Karpas-422 (cell line): ENCODE data around the gene GYPB. TPM values are rescaled to one million over a fixed set of nuclear protein-coding genes. Genes with fewer than 3 reads are reported as not detected.
"Not testable (repeated sequence)": the region's sequence is repeated elsewhere in the genome, so short reads cannot be mapped to it uniquely, and the experiment has no call there.

Experiments
- DNase-seq: peaks from one replicate; pipeline ENCODE4 v3.0.0-alpha.2; 2015
- H2AFZ ChIP-seq: fragments of 200-600 bp; sonication (generic); 2 replicates; pipeline ENCODE4 v1.6.1; 2014; ENCODE audit warnings: antibody characterized with exemption, low read length, mixed read lengths
- H3K27ac ChIP-seq: fragments of 200-600 bp; sonication (generic); 2 replicates; pipeline ENCODE4 v1.5.1; 2014; ENCODE audit warnings: mild to moderate bottlenecking, low read length, moderate library complexity
- H3K27me3 ChIP-seq: fragments of 200-600 bp; sonication (generic); 2 replicates; pipeline ENCODE4 v1.6.1; 2014; ENCODE audit warnings: low read length, mixed read lengths
- H3K36me3 ChIP-seq: fragments of 200-600 bp; sonication (generic); 2 replicates; pipeline ENCODE4 v1.6.1; 2014; ENCODE audit warnings: low read length, mixed read lengths; ENCODE audit not compliant: insufficient read depth
- H3K4me1 ChIP-seq: fragments of 200-600 bp; sonication (generic); 2 replicates; pipeline ENCODE4 v1.6.1; 2014; ENCODE audit warnings: mild to moderate bottlenecking, low read length, mixed read lengths
- H3K4me2 ChIP-seq: fragments of 200-600 bp; sonication (generic); 2 replicates; pipeline ENCODE4 v1.6.1; 2014; ENCODE audit warnings: low read length, low read depth, mild to moderate bottlenecking; ENCODE audit not compliant: poor library complexity, severe bottlenecking
- H3K4me3 ChIP-seq: fragments of 200-600 bp; sonication (generic); 2 replicates; pipeline ENCODE4 v1.5.1; 2014; ENCODE audit warnings: mild to moderate bottlenecking, antibody characterized with exemption, low read length, mixed read lengths
- H3K79me2 ChIP-seq: fragments of 200-600 bp; sonication (generic); 2 replicates; pipeline ENCODE4 v1.6.1; 2014; ENCODE audit warnings: mild to moderate bottlenecking, low read length, mixed read lengths
- H3K9ac ChIP-seq: fragments of 200-600 bp; sonication (generic); 2 replicates; pipeline ENCODE4 v1.6.0; 2014; ENCODE audit warnings: low read length
- H3K9me2 ChIP-seq: fragments of 200-600 bp; sonication (generic), shearing (Covaris generic); replicated peaks from 2 replicates; pipeline ENCODE4 v1.6.0; 2014; ENCODE audit warnings: mild to moderate bottlenecking, low read length, moderate library complexity; ENCODE audit not compliant: insufficient read depth
- H3K9me3 ChIP-seq: fragments of 300-700, 200-600 bp; sonication (generic); 2 replicates; pipeline ENCODE4 v1.6.1; 2014; ENCODE audit warnings: low read length, mixed read lengths
- H4K20me1 ChIP-seq: fragments of 200-600 bp; sonication (generic); 2 replicates; pipeline ENCODE4 v1.6.1; 2014; ENCODE audit warnings: mild to moderate bottlenecking, antibody characterized with exemption, low read length, low read depth; ENCODE audit not compliant: insufficient read depth
- total RNA-seq: library from RNA; depleted of rRNA; stranded (reverse); fragments of >200 nt; shearing (Covaris generic); gene quantifications from 2 replicates; pipeline ENCODE4 v1.2.3, GENCODE V29; 2014; ENCODE audit warnings: low replicate concordance; rRNA removed

GYPB gene
- total RNA-seq: not detected in 2 replicates

GRCh38 chr4:144019277-144019676, at the start of gene GYPB:
Gene GYPB (minus strand): TSS chr4:144019380. CDS start chr4:144019287, 93 bp downstream.
- H3K9me3 ChIP-seq, H3K9me2 ChIP-seq, H3K4me3 ChIP-seq, H3K27ac ChIP-seq, H3K36me3 ChIP-seq, H3K9ac ChIP-seq, DNase-seq, H3K79me2 ChIP-seq, H4K20me1 ChIP-seq, H3K4me2 ChIP-seq, H2AFZ ChIP-seq, H3K27me3 ChIP-seq, H3K4me1 ChIP-seq: not testable (repeated sequence)

- not testable (repeated sequence) for DNase-seq, H3K79me2 ChIP-seq, H3K9me2 ChIP-seq, H3K9me3 ChIP-seq, H3K27ac ChIP-seq, H3K4me1 ChIP-seq, H4K20me1 ChIP-seq, H3K36me3 ChIP-seq, H3K27me3 ChIP-seq, H3K4me3 ChIP-seq, H2AFZ ChIP-seq, H3K4me2 ChIP-seq, H3K9ac ChIP-seq
Measured at GRCh38 chr4:144061556-144061955, 42.4 kb upstream of the GYPB start.

GRCh38 chr4:144060234-144060859, 41.2 kb upstream of the GYPB start:
- H3K4me3 ChIP-seq, H3K9me2 ChIP-seq, H3K79me2 ChIP-seq, H3K4me2 ChIP-seq, H3K9me3 ChIP-seq, H2AFZ ChIP-seq, H4K20me1 ChIP-seq, H3K36me3 ChIP-seq, H3K27ac ChIP-seq, H3K27me3 ChIP-seq, DNase-seq, H3K9ac ChIP-seq, H3K4me1 ChIP-seq: not testable (repeated sequence)

GRCh38 chr4:144056800-144057199, 37.6 kb upstream of the GYPB start:
- no peak overlapping the region for H3K27ac ChIP-seq
- H3K4me2 ChIP-seq: no peak overlapping the region
- H3K4me3 ChIP-seq: no peak overlapping the region
- no peaks in the 10 kb centered on the region for H3K79me2 ChIP-seq
- no peaks in the 10 kb centered on the region for H3K4me1 ChIP-seq
- no peaks in the 10 kb centered on the region for H3K9me3 ChIP-seq
- H3K27me3 ChIP-seq: no peaks in the 10 kb centered on the region
- H3K9ac ChIP-seq: no peak overlapping the region
- no peaks in the 10 kb centered on the region for H3K9me2 ChIP-seq
- no peak for DNase-seq
- no peaks in the 10 kb centered on the region for H3K36me3 ChIP-seq
- no peak overlapping the region for H2AFZ ChIP-seq
- no peaks in the 10 kb centered on the region for H4K20me1 ChIP-seq

- DNase-seq, H3K9me2 ChIP-seq, H3K27ac ChIP-seq, H3K9me3 ChIP-seq, H3K4me3 ChIP-seq, H3K9ac ChIP-seq, H2AFZ ChIP-seq, H3K79me2 ChIP-seq, H3K27me3 ChIP-seq, H3K36me3 ChIP-seq, H3K4me1 ChIP-seq, H4K20me1 ChIP-seq, H3K4me2 ChIP-seq: not testable (repeated sequence)
Measured at GRCh38 chr4:144055336-144055735, 36.2 kb upstream of the GYPB start.

- not testable (repeated sequence) for H3K9me3 ChIP-seq, H3K4me2 ChIP-seq, H2AFZ ChIP-seq, H3K4me1 ChIP-seq, H4K20me1 ChIP-seq, H3K9me2 ChIP-seq, H3K27me3 ChIP-seq, H3K4me3 ChIP-seq, DNase-seq, H3K27ac ChIP-seq, H3K9ac ChIP-seq, H3K79me2 ChIP-seq, H3K36me3 ChIP-seq
Measured at GRCh38 chr4:144051494-144051893, 32.3 kb upstream of the GYPB start.

GRCh38 chr4:144050631-144051030, 31.5 kb upstream of the GYPB start:
- not testable (repeated sequence) for H3K27me3 ChIP-seq, H3K36me3 ChIP-seq, H3K9me3 ChIP-seq, H3K79me2 ChIP-seq, H3K9ac ChIP-seq, H4K20me1 ChIP-seq, H3K27ac ChIP-seq, H3K4me3 ChIP-seq, H3K4me2 ChIP-seq, H2AFZ ChIP-seq, DNase-seq, H3K9me2 ChIP-seq, H3K4me1 ChIP-seq

GRCh38 chr4:144049495-144050424, 30.6 kb upstream of the GYPB start:
- not testable (repeated sequence) for H3K79me2 ChIP-seq, H2AFZ ChIP-seq, H3K9ac ChIP-seq, H3K27ac ChIP-seq, H3K27me3 ChIP-seq, H3K4me1 ChIP-seq, H3K9me3 ChIP-seq, DNase-seq, H3K36me3 ChIP-seq, H3K4me3 ChIP-seq, H4K20me1 ChIP-seq, H3K9me2 ChIP-seq, H3K4me2 ChIP-seq
